Smooth muscle cell (in vitro differentiated cells): ENCODE results near the gene TTLL12. TPM values are rescaled to one million over a fixed set of nuclear protein-coding genes. Genes with fewer than 3 reads are reported as not detected.

Experiments used
- DNase-seq: peaks from one replicate; lab custom pipeline; 2025; ENCODE audit not compliant: unreplicated experiment; lab: John Stamatoyannopoulos, UW
- H2AFZ ChIP-seq: fragments of 200-600 bp; sonication (generic); 2 replicates; pipeline ENCODE4 v1.6.0; 2016; ENCODE audit warnings: antibody characterized with exemption, low read depth, mild to moderate bottlenecking
- H3F3A ChIP-seq: fragments of 200-600 bp; sonication (generic); 2 replicates; pipeline ENCODE4 v1.6.0; 2017; ENCODE audit warnings: antibody characterized with exemption, low read depth
- H3K27ac ChIP-seq: fragments of 200-600 bp; sonication (generic); 2 replicates; pipeline ENCODE4 v1.5.1; 2016; ENCODE audit warnings: low read depth, mild to moderate bottlenecking
- H3K27me3 ChIP-seq: fragments of 200-600 bp; sonication (generic); 2 replicates; pipeline ENCODE4 v1.6.1; 2016; ENCODE audit warnings: low read depth, mild to moderate bottlenecking
- H3K36me3 ChIP-seq: fragments of 200-600 bp; sonication (generic); 2 replicates; pipeline ENCODE4 v1.5.1; 2016; ENCODE audit warnings: low read depth
- H3K4me1 ChIP-seq: fragments of 200-600 bp; sonication (generic); 2 replicates; pipeline ENCODE4 v1.5.1; 2016; ENCODE audit warnings: low read depth
- H3K4me2 ChIP-seq: fragments of 200-600 bp; sonication (generic); 2 replicates; pipeline ENCODE4 v1.6.0; 2016; ENCODE audit warnings: mild to moderate bottlenecking
- H3K4me3 ChIP-seq: fragments of 200-600 bp; sonication (generic); 2 replicates; pipeline ENCODE4 v1.5.1; 2016; ENCODE audit warnings: mild to moderate bottlenecking
- H3K79me2 ChIP-seq: fragments of 200-600 bp; sonication (generic); 2 replicates; pipeline ENCODE4 v1.6.0; 2016; ENCODE audit warnings: low read depth, mild to moderate bottlenecking
- H3K9ac ChIP-seq: fragments of 200-600 bp; sonication (generic); 2 replicates; pipeline ENCODE4 v1.6.0; 2016; ENCODE audit warnings: low read depth
- H3K9me3 ChIP-seq: fragments of 200-600 bp; sonication (generic); replicated peaks from 2 replicates; pipeline ENCODE4 v1.5.1; 2016; ENCODE audit warnings: low read depth
- H4K20me1 ChIP-seq: fragments of 200-600 bp; sonication (generic); 2 replicates; pipeline ENCODE4 v1.6.0; 2016; ENCODE audit warnings: low read depth
- CTCF ChIP-seq: fragments of 200-600 bp; sonication (generic); IDR thresholded peaks from 2 replicates; pipeline ENCODE4 v1.5.1; 2017; ENCODE audit warnings: borderline replicate concordance, mild to moderate bottlenecking, antibody characterized with exemption; ENCODE audit not compliant: insufficient read depth, poor library complexity, severe bottlenecking
- WGBS: methylation state at CpG from one replicate; pipeline ENCODE4 v1.1.7; 2016; ENCODE audit warnings: low lambda C conversion rate; 5-methylcytosine and 5-hydroxymethylcytosine counted together
- polyA plus RNA-seq: library from polyadenylated mRNA; unstranded; fragments of >200 nt; fragmentation: Nextera tagmentation; extraction: Ambion mirVana; gene quantifications from 2 replicates; pipeline ENCODE4 v1.2.1, GENCODE V29; 2016
- total RNA-seq: library from RNA; depleted of rRNA; stranded (reverse); fragments of >200 nt; gene quantifications from 2 replicates; pipeline ENCODE4 v1.2.3, GENCODE V29; 2014

The TTLL12 gene
- total and polyA plus RNA-seq, 2 experiments from 2014 or later, result 23.5 to 31.6 TPM

- no peak overlapping the region for H3K4me2 ChIP-seq
- H3K79me2 ChIP-seq, result no peaks in the 10 kb centered on the region
- no peaks in the 10 kb centered on the region for H3K36me3 ChIP-seq
- no peaks in the 10 kb centered on the region for H3K27me3 ChIP-seq
- 95% methylated on average over 24 of the region's 24 CpGs for WGBS
- H3K9ac ChIP-seq, result no peak overlapping the region
- peaks cover 35% of the 10 kb centered on the region for H4K20me1 ChIP-seq
- TF ChIP-seq CTCF, result no peak
- no peaks in the 10 kb centered on the region for H3K9me3 ChIP-seq
- no peak overlapping the region for H3K4me3 ChIP-seq
- H3K4me1 ChIP-seq, result no peaks in the 10 kb centered on the region
- no peak for DNase-seq
- H3K27ac ChIP-seq, result no peak overlapping the region
- no peaks in the 10 kb centered on the region for H3F3A ChIP-seq
- H2AFZ ChIP-seq, result no peak overlapping the region
These were observed 24.4 kb downstream of the TTLL12 start for GRCh38 chr22:43162412-43163150.

GRCh38 chr22:43160497-43161126, 26.3 kb downstream of the TTLL12 start:
- peaks cover 53% of the 10 kb centered on the region for H4K20me1 ChIP-seq
- no peaks in the 10 kb centered on the region for H3K9me3 ChIP-seq
- no peak overlapping the region for H2AFZ ChIP-seq
- H3K4me3 ChIP-seq, result no peak overlapping the region
- H3K4me2 ChIP-seq, result no peak overlapping the region
- no peaks in the 10 kb centered on the region for H3K36me3 ChIP-seq
- no peaks in the 10 kb centered on the region for H3K79me2 ChIP-seq
- no peak for DNase-seq
- TF ChIP-seq CTCF, result no peak
- H3K27me3 ChIP-seq, result no peaks in the 10 kb centered on the region
- H3K27ac ChIP-seq, result no peak overlapping the region
- no peak overlapping the region for H3K9ac ChIP-seq
- 96% methylated on average over 8 of the region's 8 CpGs for WGBS
- H3F3A ChIP-seq, result no peaks in the 10 kb centered on the region
- no peaks in the 10 kb centered on the region for H3K4me1 ChIP-seq

GRCh38 chr22:43159484-43160178, 27.3 kb downstream of the TTLL12 start:
- H3K9ac ChIP-seq, result no peak overlapping the region
- H3K79me2 ChIP-seq, result peaks cover 2% of the 10 kb centered on the region
- no peak overlapping the region for H2AFZ ChIP-seq
- DNase-seq, result no peak
- no peaks in the 10 kb centered on the region for H3F3A ChIP-seq
- H3K27ac ChIP-seq, result no peak overlapping the region
- H3K9me3 ChIP-seq, result no peaks in the 10 kb centered on the region
- H3K36me3 ChIP-seq, result no peaks in the 10 kb centered on the region
- TF ChIP-seq CTCF, result no peak
- peaks cover 63% of the 10 kb centered on the region for H4K20me1 ChIP-seq
- no peaks in the 10 kb centered on the region for H3K4me1 ChIP-seq
- no peaks in the 10 kb centered on the region for H3K27me3 ChIP-seq
- no peak overlapping the region for H3K4me3 ChIP-seq
- whole genome bisulfite sequencing, result 91% methylated on average over 17 of the region's 18 CpGs
- no peak overlapping the region for H3K4me2 ChIP-seq
